Thoracic aorta (tissue), 2 donors: ENCODE results near the gene ARID1B. TPM values are rescaled to one million over a fixed set of nuclear protein-coding genes. Genes with fewer than 3 reads are reported as not detected.

ENCODE experiments used
- ATAC-seq: fragments of 150-250 bp; one replicate; pipeline ENCODE4 v1.8.0; 2017; ENCODE audit warnings: low read depth; ENCODE audit not compliant: insufficient number of reproducible peaks, low FRiP score
- DNase-seq: peaks from one replicate; pipeline ENCODE4 v3.0.0-alpha.2; 2020; ENCODE audit warnings: low spot score
- H3K27ac ChIP-seq, 2 donors: fragments of 200-600 bp; sonication (generic); 1 replicate in 1 of 2; 2 replicates in 1 of 2; pipeline ENCODE4 v1.5.1; 2016; ENCODE audit warnings: mild to moderate bottlenecking in 2 of 2, moderate library complexity in 2 of 2
- H3K27me3 ChIP-seq: fragments of 200-600 bp; sonication (generic); replicated peaks from 2 replicates; pipeline ENCODE4 v1.6.0; 2016; ENCODE audit warnings: mild to moderate bottlenecking; ENCODE audit not compliant: insufficient read depth
- H3K36me3 ChIP-seq: fragments of 200-600 bp; sonication (generic); one replicate; pipeline ENCODE4 v1.5.1; 2016
- H3K4me1 ChIP-seq, 2 donors: fragments of 200-600 bp; sonication (generic); 1 replicate in 1 of 2; 2 replicates in 1 of 2; pipeline versions ENCODE4 v1.5.1 to v1.6.0; 2016; ENCODE audit warnings: low read depth in 2 of 2, mild to moderate bottlenecking in 1 of 2; ENCODE audit not compliant: control insufficient read depth in 1 of 2
- H3K4me3 ChIP-seq: fragments of 200-600 bp; sonication (generic); 2 replicates; pipeline ENCODE4 v1.5.1; 2016; ENCODE audit warnings: mild to moderate bottlenecking
- H3K9me3 ChIP-seq: fragments of 200-600 bp; sonication (generic); 2 replicates; pipeline ENCODE4 v1.5.1; 2016
- total RNA-seq, 2 donors: library from RNA; depleted of rRNA; stranded (reverse); fragments of >200 nt; gene quantifications; one replicate each; pipeline versions ENCODE4 v1.1.0 to v1.2.3, GENCODE V29; 2016
- TF ChIP-seq, protein P1 (sequence below): fragments of 200-600 bp; sonication (generic); IDR thresholded peaks from one replicate; pipeline ENCODE4 v1.5.1; 2019; ENCODE audit warnings: antibody characterized with exemption

ARID1B gene
- total RNA-seq, 2 donors from 2014 or later, result 120 to 158 TPM

GRCh38 chr6:156756630-156757610 lies 20.3 kb upstream of the ARID1B start:
- no peaks in the 10 kb centered on the region for H3K9me3 ChIP-seq
- TF ChIP-seq, protein P1, sequence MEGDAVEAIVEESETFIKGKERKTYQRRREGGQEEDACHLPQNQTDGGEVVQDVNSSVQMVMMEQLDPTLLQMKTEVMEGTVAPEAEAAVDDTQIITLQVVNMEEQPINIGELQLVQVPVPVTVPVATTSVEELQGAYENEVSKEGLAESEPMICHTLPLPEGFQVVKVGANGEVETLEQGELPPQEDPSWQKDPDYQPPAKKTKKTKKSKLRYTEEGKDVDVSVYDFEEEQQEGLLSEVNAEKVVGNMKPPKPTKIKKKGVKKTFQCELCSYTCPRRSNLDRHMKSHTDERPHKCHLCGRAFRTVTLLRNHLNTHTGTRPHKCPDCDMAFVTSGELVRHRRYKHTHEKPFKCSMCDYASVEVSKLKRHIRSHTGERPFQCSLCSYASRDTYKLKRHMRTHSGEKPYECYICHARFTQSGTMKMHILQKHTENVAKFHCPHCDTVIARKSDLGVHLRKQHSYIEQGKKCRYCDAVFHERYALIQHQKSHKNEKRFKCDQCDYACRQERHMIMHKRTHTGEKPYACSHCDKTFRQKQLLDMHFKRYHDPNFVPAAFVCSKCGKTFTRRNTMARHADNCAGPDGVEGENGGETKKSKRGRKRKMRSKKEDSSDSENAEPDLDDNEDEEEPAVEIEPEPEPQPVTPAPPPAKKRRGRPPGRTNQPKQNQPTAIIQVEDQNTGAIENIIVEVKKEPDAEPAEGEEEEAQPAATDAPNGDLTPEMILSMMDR, result no peak
- H3K27me3 ChIP-seq, result no peaks in the 10 kb centered on the region
- no peaks in the 10 kb centered on the region for H3K4me1 ChIP-seq
- ATAC-seq (no peak), DNase-seq (no peak)
- no peak overlapping the region for H3K27ac ChIP-seq
- no peak overlapping the region for H3K4me3 ChIP-seq
- no peaks in the 10 kb centered on the region for H3K36me3 ChIP-seq

GRCh38 chr6:156757849-156758248 lies 19.3 kb upstream of the ARID1B start:
- no peaks in the 10 kb centered on the region for H3K36me3 ChIP-seq
- TF ChIP-seq, protein P1, result no peak
- H3K27me3 ChIP-seq, result no peaks in the 10 kb centered on the region
- no peaks in the 10 kb centered on the region for H3K4me1 ChIP-seq
- DNase-seq, result no peak
- no peak overlapping the region for H3K27ac ChIP-seq
- ATAC-seq, result no peak
- H3K4me3 ChIP-seq, result no peak overlapping the region
- no peaks in the 10 kb centered on the region for H3K9me3 ChIP-seq

GRCh38 chr6:156760377-156760776 lies 16.8 kb upstream of the ARID1B start:
- ATAC-seq (no peak), DNase-seq (no peak)
- no peaks in the 10 kb centered on the region for H3K4me1 ChIP-seq
- H3K9me3 ChIP-seq, result no peaks in the 10 kb centered on the region
- H3K4me3 ChIP-seq, result no peak overlapping the region
- no peaks in the 10 kb centered on the region for H3K36me3 ChIP-seq
- no peaks in the 10 kb centered on the region for H3K27me3 ChIP-seq
- TF ChIP-seq, protein P1, result no peak
- no peak overlapping the region for H3K27ac ChIP-seq

- Histone ChIP-seq H3K9me3 (no peaks in the 10 kb centered on the region), H3K27me3 (no peaks in the 10 kb centered on the region), H3K4me1 (no peaks in the 10 kb centered on the region), H3K36me3 (no peaks in the 10 kb centered on the region), H3K4me3 (no peak overlapping the region), H3K27ac (no peak overlapping the region)
- no peak for ATAC-seq
- DNase-seq, result no peak
- TF ChIP-seq, protein P1, result no peak
Measured at GRCh38 chr6:156762547-156762946, 14.6 kb upstream of the ARID1B start.

GRCh38 chr6:156765117-156765516 lies 12.1 kb upstream of the ARID1B start:
- DNase-seq, result no peak
- no peak for ATAC-seq

More at GRCh38 chr6:156765117-156765516, 12.1 kb upstream of the ARID1B start:
- Histone ChIP-seq H3K27me3 (no peaks in the 10 kb centered on the region), H3K4me3 (no peak overlapping the region), H3K27ac (no peak overlapping the region), H3K9me3 (no peaks in the 10 kb centered on the region), H3K36me3 (no peaks in the 10 kb centered on the region), H3K4me1 (no peaks in the 10 kb centered on the region)
- TF ChIP-seq, protein P1, result no peak
